HCEC 1CT (cell line): Measurements from ENCODE around the gene ADSS1.

Experiments
- DNase-seq: peaks from one replicate; pipeline ENCODE4 v3.0.0-alpha.2; 2017

ADSS1 gene

DNA sequence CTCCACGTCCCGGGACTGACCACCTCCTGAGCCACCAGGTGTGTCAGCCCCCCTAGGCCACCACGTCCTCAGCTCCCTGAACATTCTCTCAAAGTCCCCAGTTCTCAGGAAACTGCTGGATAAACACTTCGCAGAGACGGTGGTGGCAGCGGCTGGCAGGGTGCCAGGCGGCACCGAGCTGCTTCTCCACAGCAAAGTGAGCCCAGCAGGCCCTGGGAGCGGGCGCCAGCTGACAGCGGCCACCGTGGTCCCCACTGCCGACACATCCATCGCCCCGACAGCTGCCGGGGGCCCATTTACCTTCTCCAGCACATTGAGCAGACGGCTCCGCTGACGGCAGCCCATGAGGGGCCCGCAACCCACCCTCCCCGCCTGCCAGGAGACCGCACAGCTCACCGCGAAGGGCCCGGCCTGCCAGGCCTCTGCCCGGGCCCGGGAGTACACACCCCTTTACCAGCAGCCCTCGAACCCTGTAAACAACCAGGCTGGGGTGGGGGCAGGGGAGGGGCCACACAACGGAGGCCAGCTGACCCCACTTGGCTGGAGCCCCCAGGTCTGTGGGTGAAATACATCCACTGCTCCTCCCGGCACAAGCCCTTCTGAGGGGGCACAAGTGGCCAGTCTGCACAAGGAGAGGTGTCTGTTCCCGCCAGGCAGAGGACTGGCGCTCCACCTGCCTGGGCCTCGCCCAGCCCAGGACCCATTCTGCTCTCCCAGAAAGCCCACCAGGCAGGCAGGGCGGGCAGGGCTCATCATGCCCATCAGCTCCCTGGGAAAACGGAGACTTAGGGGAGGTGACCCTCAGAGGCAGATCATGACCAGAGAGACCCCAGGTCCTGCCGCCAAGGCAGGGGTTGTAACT is 61.0 kb downstream of the ADSS1 start:
- DNase-seq = no peak

GRCh38 chr14:104785708-104786080 is 61.7 kb downstream of the ADSS1 start:
- no peak for DNase-seq

DNA sequence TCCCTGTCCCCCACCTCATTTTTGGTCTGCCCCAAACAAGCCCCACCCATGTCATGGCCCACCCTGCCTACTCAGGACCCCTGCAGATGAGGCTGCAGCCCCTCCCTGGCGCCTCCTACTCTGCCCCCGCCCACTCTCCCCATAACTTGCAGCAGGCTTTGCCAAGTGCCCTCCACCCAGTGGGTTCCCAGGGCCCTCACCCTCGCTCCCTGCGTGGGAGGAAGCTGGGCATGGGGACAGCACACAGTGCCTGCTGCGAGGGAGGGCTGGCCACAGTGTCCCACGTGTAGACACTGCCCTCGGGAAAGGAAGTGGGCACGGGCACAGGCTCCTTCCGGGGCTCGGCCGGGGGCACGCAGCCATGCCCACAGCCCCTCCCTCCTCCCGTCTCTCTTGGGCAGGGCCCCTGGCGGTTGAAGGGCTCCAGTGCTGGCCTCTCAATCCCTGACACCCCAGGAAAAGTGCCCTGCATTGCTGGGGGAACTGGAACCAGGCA is 62.1 kb downstream of the ADSS1 start:
- no peak for DNase-seq

- no peak for DNase-seq
These were observed 63.0 kb downstream of the ADSS1 start for GRCh38 chr14:104786726-104787675.

DNA sequence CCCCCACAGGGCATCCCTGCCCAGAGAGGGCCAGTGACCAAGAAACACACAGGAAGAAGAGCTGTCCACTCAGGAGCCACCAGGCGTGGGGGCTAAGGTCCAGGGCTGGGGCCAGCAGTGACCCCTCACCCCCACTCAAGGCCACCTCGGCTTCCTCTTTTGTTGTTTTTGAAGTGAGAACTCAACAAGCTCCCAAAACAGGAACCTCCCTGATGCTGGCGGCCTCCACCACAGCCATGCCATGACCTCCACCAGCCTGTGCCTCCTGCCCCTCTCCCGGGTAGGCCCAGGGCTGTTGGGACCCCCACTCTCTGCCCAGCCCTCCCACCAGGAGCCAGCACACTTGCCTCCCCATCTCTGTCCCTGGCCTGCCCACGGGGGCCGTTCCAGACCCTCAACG is 63.7 kb downstream of the ADSS1 start:
- no peak for DNase-seq

DNA sequence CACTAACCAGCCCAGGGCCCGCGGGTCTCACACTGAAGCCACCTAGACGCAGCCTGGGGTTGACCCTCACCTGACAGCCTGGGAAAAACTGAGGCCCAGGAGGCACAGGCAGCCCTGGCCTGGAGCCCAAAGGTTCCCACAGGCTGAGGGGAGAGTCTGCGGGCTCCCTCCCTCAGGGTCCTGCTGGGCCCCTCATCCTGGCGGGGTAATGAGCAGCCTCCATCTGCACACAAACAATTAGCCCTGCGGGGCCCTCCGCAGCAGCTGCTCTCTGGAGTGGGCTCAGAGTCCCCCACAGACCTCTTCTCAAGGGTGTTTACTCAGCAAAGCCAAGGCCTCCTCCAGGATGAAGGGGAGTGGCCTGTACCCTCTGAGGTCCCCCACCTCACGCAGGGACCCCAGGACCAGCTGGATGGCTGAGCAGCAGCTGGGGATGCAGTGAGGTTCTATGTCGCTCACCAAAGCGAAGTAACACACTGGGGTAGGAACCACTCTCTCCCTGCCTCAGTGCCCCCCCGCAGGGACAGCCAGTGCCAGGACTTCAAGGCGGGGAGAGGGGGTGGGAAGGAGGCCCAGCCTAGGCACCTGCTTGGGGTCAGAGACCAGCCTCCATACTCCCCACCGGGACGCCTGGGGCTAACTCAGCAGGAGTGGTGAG is 64.3 kb downstream of the ADSS1 start:
- DNase-seq = no peak

DNA sequence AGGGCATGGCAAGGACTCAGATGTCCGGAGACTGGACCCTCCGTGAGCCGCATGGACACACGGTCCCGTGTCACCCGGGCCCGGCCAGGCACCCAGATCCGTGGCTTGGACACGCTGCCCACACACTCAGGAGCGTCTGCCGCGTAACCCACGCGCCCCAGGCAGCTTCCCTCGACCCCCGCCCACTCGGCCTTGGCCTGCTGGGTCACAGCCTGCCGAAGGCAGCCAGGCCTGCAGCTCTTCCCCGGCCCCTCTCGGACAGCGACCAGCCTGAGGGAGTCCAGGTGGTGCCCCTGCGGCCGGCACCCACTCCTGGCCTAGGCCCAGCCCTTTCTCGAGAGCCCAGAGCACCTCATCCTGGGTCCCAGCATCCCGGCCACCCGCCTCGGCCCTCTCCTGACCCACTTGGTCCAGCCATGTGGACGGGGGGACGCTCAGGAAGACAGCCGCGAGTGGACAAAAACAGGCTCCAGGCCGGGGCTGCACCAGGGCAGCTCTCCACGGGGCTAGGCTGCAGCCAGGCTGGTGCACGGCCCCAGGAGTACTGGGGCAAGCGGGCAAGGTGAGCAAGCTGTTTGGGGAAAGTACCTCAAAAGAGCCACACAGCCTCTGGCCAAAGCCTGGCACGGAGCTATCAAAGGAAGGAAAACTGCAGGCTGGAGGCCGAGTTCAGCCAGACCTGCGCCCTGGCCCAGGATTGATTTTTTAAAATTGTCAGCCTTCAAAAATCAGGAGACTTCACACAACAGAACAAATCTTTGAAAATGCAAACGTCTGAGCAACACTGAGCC is 65.0 kb downstream of the ADSS1 start:
- DNase-seq = no peak

- DNase-seq = no peak
These were observed 66.0 kb downstream of the ADSS1 start for GRCh38 chr14:104789752-104790743.

- no peak for DNase-seq
These were observed 67.4 kb downstream of the ADSS1 start for GRCh38 chr14:104791425-104791824.

- no peak for DNase-seq
These were observed 68.3 kb downstream of the ADSS1 start for GRCh38 chr14:104792101-104792884.

GRCh38 chr14:104792945-104793702 is 69.1 kb downstream of the ADSS1 start:
- no peak for DNase-seq

- DNase-seq = no peak
These were observed 69.6 kb downstream of the ADSS1 start for GRCh38 chr14:104793703-104793959.

- peak; percentile 13 for DNase-seq
These were observed 70.1 kb downstream of the ADSS1 start for GRCh38 chr14:104794099-104794498.

DNA sequence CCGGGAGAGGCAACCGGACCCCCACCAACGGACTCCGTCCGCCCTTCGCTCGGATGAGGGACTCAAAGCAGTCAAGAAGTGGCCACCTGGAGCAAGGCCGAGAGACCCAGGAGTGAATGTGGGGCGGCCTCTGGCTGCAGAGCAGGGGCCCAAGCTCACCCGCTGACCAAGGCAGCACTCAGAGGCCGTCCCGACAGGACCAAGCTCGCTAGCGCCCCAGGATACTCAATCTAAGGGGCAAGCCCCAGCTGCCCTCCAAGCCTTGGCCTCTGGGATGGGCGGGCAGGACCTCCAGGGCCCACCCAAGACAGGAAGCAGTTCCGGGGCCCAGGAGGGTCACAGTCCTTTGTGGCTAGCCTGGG is 70.6 kb downstream of the ADSS1 start:
- peak; percentile 32 for DNase-seq

DNA sequence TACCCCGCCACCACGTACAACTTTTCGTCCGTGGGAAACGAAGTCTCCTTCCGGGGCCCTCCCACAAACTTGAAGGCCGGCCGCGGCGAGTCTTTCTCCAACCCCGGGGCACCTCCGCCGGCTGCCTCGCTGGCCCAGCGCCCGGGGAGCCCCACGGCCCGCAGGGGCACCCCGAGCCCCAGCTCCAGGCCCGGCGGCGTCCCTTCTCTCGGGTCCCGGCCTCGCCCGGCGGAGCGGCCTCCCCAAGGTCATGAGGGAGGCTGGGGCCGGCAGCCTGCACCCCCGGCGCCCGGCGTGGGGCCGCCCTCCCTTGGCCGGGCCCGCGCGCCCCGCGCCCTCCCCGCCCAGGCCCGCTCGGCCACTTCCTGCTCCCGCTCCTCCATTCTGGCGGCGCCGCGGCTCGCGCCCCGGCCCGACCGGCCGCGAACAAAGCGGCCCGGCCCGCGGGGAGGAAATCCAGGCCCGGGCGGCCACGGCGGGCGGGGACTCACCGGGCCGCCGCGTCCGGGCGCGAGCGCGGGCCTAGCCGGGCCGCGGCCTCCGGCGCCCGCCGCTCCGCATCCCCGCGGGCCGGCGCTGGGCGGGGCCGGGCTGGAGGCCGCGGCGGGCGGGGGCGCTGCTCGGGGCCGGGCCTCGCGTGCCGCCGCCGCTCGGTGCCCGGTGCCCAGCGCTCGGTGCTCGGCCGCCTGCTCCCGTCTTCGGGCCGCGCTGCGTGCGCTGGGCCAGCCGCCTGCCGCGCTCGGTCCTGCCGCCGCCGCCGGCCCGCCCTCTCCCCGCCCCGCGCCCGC is 71.2 kb downstream of the ADSS1 start, which contains the start of gene AKT1:
AKT1 (minus strand) TSS at position 756 of the 788 bp plus-strand sequence. CDS start 3,105 bp downstream, outside the sequence.
- DNase-seq = no peak

- peak; percentile 54 for DNase-seq
These were observed 72.0 kb downstream of the ADSS1 start for GRCh38 chr14:104795781-104796686.

- DNase-seq = no peak
These were observed 72.7 kb downstream of the ADSS1 start for GRCh38 chr14:104796687-104797081.
